ENCODE measurements around the gene C13orf42.
"Not testable (repeated sequence)": the region's sequence is repeated elsewhere in the genome, so short reads cannot be mapped to it uniquely, and the experiment has no call there.

The C13orf42 gene

DNA sequence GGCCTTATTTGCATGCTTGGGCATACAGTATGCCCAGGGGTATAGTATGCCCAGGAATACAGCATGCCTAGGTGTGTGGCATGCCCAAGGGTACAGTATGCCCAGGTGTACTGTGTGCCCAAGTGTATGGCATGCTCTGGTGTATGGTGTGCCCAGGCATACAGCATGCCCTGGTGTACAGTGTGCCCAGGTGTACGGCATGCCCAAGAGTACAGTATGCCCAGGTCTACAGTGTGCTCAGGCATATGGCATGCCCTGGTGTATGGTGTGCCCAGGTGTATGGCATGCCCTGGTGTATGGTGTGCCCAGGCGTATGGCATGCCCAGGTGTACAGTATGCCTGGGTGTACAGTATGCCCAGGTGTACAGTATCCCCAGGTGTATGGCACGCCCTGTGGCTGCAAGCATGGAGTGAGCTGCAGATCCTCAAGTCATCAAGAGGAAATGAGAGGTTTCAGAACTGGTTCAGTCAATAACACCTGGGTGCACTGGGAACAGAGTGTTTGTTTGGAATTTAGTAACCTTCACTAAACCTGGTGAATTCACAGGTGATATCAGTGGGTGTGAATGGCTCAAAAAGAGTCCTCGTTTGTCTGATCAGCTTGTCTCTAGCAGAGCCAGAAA is 7.8 kb upstream of the C13orf42 start:
- no peak for DNase-seq

GRCh38 chr13:51113969-51114368 is 2.9 kb upstream of the C13orf42 start:
- no peak for DNase-seq

DNA sequence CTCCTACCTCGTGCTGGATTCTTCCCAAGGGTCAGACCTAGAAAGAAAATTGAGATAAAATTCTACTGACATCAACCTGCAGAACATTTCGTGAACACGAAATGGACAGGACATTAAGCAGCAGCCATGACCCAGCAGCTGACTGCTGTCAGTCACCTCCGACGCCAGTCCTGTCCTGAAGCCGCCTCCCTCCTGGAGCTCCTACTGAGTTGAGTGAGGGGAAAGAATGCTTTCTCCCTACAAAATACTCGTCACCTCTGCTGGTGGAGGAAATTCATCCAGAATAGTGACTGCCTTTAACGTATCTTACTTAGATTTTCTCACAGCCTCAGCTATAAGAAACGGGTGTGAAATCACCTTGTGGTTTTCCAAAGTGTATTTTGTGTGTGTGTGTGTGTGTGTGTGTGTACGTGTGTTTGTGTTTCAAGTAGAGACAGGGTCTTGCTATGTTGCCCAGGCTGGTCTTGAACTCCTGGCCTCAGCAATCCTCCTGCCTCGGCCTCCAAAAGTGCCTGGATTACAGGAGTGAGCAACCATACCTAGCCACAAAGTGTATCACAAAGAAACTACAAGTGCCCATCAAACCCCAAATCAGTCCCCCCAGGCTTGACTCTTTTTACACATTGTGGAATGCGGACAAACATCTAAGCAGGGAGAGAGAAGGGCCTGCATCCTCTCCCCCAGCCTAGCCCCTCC is 2.3 kb upstream of the C13orf42 start:
- no peak for DNase-seq

DNA sequence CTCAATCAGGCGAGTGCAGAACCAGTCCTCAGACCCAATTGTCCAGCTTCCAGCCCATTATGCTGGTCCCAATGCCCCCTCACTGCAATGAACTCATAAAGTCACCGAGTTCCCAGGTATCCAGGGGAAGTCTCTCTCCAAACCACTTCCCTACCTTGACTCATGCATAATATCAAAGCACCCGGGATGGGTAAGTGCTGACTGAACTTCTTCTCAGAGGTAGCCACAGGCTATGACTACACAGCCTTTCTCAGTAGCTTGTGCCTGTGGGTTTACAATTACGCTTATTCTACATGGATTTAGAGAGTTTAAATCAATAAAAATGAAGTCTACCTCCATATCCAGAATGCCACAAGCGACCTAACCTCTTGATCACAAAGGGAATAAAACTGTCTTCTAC is 1.7 kb upstream of the C13orf42 start:
- DNase-seq, result no peak

- no peak for DNase-seq
Observed at GRCh38 chr13:51111997-51112396, 923 bp upstream of the C13orf42 start.

- no peak for DNase-seq
Observed at GRCh38 chr13:51107996-51108395, 3.1 kb downstream of the C13orf42 start.

- no peak for DNase-seq
Observed at GRCh38 chr13:51105046-51105445, 6.0 kb downstream of the C13orf42 start.

DNA sequence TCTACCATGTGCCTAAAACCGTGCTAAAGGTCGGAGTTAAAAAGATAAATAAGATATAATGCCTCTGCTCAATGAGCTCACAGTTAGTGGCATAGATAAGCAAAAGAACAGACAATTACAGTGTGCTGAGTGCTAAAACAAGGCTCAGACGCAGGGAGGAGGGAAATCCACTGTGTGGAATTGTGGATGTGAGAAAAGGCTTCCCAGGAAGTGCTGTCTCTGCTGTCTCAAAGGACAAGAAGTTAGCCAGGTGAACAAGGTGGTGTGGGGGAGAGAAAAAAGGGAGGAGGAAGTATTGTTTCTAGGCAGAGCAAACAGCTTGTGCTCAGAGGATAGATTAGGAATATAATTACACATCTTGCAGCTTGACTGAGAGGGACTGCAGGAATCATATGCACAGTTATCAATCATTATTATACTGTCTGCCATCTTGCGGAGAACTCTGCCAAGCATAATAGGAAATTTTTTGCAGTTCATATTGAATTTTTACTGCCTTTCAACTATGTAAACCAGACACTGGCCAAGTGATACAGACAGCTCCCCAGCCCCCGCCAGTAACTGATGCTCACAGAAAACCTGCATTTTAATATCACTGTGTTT is 9.3 kb downstream of the C13orf42 start:
- no peak for DNase-seq

- DNase-seq, result no peak
Observed at GRCh38 chr13:51097353-51098043, 13.6 kb downstream of the C13orf42 start.

- no peak for DNase-seq
Observed at GRCh38 chr13:51096131-51096530, 14.9 kb downstream of the C13orf42 start.

- no peak for DNase-seq
Observed at GRCh38 chr13:51093574-51093973, 17.5 kb downstream of the C13orf42 start.

GRCh38 chr13:51091839-51092238 is 19.2 kb downstream of the C13orf42 start:
- DNase-seq, result no peak

DNA sequence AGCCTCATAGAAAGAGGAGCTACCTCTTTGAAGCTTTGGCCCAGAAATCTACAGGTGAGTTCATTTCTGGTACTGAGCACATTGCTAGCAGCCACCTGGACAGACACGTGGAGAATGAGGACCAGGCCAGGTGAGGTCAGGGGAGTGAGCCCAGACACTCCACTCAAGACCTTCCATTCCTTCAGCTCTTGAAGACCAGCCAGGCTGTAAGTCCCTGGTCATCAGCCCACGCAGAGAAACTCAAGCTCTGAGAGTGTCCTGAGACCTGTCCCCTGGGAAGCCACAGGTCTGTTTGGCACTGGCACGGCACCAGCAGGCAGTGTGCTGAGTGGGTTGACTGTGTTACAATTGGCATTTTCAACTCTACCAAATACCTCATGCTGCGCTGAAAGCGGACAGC is 27.4 kb downstream of the C13orf42 start:
- no peak for DNase-seq

DNA sequence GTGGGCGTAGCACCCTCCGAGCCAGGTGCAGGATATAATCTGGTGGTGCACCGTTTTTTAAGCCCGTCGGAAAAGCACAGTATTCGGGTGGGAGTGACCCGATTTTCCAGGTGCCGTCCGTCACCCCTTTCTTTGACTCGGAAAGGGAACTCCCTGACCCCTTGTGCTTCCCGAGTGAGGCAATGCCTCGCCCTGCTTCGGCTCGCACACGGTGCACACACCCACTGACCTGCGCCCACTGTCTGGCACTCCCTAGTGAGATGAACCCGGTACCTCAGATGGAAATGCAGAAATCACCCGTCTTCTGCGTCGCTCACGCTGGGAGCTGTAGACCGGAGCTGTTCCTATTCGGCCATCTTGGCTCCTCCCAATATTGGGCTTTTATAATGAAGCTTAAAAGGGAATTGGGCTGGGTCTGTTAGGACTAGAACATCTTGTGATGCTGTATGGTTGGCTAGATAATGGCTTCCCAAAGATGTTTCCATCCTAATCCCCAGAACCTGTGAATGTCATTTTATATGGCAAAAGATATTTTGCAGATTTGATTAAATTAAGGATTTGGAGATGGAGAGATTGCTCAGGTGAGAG is 30.5 kb downstream of the C13orf42 start:
- not testable (repeated sequence) for DNase-seq

DNA sequence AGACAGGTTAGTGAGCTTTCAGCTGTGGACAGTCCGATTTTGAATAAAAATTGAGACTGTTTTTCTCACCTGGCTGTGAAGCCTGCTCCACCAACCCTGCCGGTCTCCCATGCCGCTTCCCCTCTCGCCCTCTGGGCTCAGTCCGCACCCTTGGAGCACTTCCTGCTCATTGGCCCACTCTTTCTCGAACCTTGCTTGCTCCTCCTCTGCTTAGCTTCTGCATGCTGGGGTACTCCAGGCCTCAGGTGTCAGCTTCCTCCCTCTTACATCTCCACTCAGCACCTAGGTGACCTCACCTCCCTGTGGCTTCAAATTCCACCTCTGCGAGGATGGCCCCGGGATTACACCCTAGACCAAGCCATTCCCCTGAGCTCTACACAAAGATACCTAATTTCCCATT is 39.6 kb downstream of the C13orf42 start:
- DNase-seq, result no peak

GRCh38 chr13:51070005-51070649 is 40.9 kb downstream of the C13orf42 start:
- DNase-seq, result peak; percentile 47

DNA sequence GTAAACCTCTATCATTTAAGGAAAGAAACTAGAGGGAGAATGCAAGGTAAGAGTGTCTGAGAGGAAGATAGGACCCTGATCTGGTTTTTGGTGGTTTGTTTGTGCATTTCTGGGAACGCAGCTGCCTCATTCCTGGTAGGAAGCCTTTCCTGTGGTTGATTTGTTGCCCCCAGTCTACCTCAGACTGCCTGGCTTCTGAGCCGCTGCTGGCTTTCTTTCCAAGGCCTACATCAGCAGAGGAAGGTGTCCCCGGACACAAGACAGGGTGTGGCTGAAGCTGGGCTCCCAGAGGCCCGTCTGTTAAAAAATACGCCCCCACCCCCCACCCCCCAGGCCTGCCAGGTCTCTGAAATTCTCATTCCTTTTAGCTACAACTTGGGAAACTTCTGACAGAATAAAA is 42.6 kb downstream of the C13orf42 start:
- DNase-seq, result no peak

- DNase-seq, result no peak
Observed at GRCh38 chr13:51067706-51068105, 43.4 kb downstream of the C13orf42 start.

DNA sequence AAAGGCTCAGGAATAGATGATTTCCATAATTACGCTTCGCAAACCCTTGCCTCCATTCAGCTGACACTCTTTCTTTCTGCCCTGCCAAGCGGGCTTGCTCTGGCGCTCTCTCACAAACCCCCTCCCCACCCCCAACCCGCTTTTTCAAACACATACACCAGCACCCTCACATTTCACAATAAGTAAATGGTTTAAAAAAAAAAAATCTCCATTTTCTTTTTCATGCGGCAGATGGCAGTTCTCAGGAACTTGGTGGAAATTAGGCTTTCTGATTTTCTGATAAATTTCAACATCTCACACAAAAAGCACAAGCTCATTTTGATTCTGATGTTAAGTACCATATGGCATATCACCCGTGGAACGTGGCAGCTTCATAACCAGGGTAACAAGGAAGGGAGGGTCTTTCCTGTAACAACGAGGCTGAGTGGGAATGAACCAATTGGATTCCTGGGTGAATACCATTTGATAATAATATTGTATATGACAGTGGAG is 43.8 kb downstream of the C13orf42 start:
- no peak for DNase-seq

GRCh38 chr13:51066091-51066831 is 44.8 kb downstream of the C13orf42 start:
- DNase-seq, result no peak

DNA sequence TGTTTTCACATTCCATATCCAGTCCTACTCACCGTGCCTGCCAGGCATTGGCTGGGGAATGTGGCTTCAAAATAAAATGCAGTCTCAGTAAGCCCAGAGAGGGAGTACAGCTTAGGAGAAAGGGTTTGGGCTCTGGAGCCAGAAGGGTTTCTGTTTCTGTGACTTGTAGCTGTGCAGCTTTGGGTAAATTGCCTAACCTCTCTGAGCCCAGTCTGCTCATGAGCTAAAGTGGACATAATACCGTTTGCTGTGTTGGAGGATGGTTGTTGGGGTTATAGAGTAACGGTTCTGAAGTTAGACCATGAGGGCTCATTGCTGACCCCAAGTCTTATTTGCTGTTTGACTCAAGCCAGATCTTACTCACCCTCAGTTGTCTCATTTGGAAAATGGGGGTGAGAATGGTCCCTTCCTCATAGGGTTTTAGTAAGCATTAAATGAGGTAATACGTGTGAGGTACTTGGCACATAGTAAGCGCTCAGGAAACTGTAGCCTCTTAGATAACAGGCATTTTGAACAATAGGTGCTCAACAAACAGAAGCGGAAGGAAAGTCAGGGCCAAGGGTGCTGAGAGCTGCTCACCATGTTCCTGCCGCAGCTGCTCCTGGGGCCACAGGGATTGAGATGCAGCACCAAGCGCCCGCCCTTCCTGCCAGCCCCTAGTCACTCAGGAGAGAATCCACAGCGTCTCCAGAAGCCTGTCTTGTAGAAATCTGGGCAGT is 45.5 kb downstream of the C13orf42 start:
- no peak for DNase-seq

Measured in NCI-H510A (cell line).